Hindlimb muscle (tissue), 1 donor: ENCODE data around the gene RYR3. TPM values are rescaled to one million over a fixed set of nuclear protein-coding genes. Genes with fewer than 3 reads are reported as not detected.
"Not testable (repeated sequence)": the region's sequence is repeated elsewhere in the genome, so short reads cannot be mapped to it uniquely, and the experiment has no call there.

Experiments
- DNase-seq: peaks from one replicate; pipeline ENCODE4 v3.0.0-alpha.2; 2013
- polyA plus RNA-seq: library from polyadenylated mRNA; unstranded; fragments of 120-200 nt; gene quantifications from one replicate; pipeline ENCODE4 v1.2.1, GENCODE V29; 2013; ENCODE audit not compliant: insufficient read length

RYR3 gene
- polyA plus RNA-seq, 1 donor: 48.3 TPM

- DNase-seq: no peak
Observed at GRCh38 chr15:33780011-33780768, 469.4 kb downstream of the RYR3 start.

- no peak for DNase-seq
Observed at GRCh38 chr15:33782966-33783365, 472.2 kb downstream of the RYR3 start.

- no peak for DNase-seq
Observed at GRCh38 chr15:33785366-33785765, 474.6 kb downstream of the RYR3 start.

- no peak for DNase-seq
Observed at GRCh38 chr15:33788906-33789540, 478.3 kb downstream of the RYR3 start.

GRCh38 chr15:33794453-33794852 lies 483.7 kb downstream of the RYR3 start:
- no peak for DNase-seq

GRCh38 chr15:33795070-33795469 lies 484.3 kb downstream of the RYR3 start:
- no peak for DNase-seq

- DNase-seq: no peak
Observed at GRCh38 chr15:33797651-33798050, 486.9 kb downstream of the RYR3 start.

- no peak for DNase-seq
Observed at GRCh38 chr15:33801954-33802353, 491.2 kb downstream of the RYR3 start.

- no peak for DNase-seq
Observed at GRCh38 chr15:33807665-33808064, 496.9 kb downstream of the RYR3 start.

- DNase-seq: no peak
Observed at GRCh38 chr15:33808720-33809457, 498.1 kb downstream of the RYR3 start.

- no peak for DNase-seq
Observed at GRCh38 chr15:33810073-33810595, 499.4 kb downstream of the RYR3 start.

GRCh38 chr15:33810806-33811205 lies 500.0 kb downstream of the RYR3 start:
- DNase-seq: no peak

GRCh38 chr15:33813891-33814290 lies 503.1 kb downstream of the RYR3 start:
- DNase-seq: no peak

GRCh38 chr15:33819499-33819898 lies 508.7 kb downstream of the RYR3 start:
- not testable (repeated sequence) for DNase-seq

GRCh38 chr15:33822479-33822878 lies 511.7 kb downstream of the RYR3 start:
- no peak for DNase-seq

- no peak for DNase-seq
Observed at GRCh38 chr15:33823119-33823518, 512.4 kb downstream of the RYR3 start.

GRCh38 chr15:33825453-33825852 lies 514.7 kb downstream of the RYR3 start:
- no peak for DNase-seq

GRCh38 chr15:33826201-33826600 lies 515.4 kb downstream of the RYR3 start:
- DNase-seq: no peak

- DNase-seq: no peak
Observed at GRCh38 chr15:33830351-33830750, 519.6 kb downstream of the RYR3 start.

- DNase-seq: no peak
Observed at GRCh38 chr15:33831646-33832045, 520.9 kb downstream of the RYR3 start.

GRCh38 chr15:33834892-33835743 lies 524.4 kb downstream of the RYR3 start:
- no peak for DNase-seq

- DNase-seq: no peak
Observed at GRCh38 chr15:33837294-33837693, 526.5 kb downstream of the RYR3 start.
